ENCODE measurements around the gene ATP2C2. TPM values are rescaled to one million over a fixed set of nuclear protein-coding genes. Genes with fewer than 3 reads are reported as not detected.
A peak's percentile ranks its signal among the peaks of the same experiment; 100 is the strongest.

The ATP2C2 gene
- total and polyA plus RNA-seq, 2 experiments from 2014 or later, result 2.1 TPM

DNA sequence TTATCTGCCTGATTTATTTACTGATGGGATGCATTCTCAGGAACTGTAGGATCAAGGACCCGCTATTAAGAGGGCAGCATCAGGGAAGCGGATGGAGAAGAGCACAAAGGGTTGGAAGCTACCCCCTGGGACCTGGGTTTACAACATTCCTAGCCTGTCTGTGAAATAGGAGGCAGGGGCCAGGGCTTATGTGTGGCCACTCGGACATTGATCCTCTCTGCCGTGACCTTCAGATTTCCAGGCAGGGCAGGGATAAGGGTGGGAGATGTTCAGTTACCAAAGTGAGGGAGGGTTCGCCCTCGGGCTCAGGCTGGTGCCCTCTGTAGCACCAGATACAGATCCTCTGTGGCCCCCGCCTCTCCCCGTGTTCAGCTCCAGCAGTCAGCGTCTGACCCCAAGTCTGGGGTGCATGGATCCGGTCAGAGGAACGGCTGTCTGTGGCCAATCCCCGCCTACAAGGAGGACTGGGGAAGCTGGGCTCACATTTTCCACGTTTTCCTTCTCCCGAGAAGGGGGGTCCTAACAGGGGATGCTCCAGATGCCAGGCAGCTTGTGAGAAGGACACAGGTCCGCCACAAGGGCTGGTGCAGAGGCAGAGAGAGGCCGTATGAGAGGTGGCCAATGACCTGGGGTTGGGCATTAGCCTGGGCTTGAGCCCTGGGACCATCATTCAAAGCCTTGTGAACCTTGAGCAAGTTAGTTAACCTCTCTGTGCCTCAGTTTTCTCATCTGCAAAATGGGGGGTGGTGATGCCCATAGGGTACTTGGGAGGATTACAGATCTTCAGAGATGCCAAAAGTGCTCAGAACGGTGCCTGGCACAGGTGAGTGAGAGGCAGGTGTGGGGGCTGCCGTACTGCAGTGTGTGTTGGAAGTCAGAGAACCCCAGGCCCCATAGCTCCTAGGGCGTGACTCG is 48.3 kb downstream of the ATP2C2 start:
- H2AFZ ChIP-seq, result no peak overlapping the region
- H3F3A ChIP-seq (replicated peaks; ENCODE audit: low read depth), result no peaks in the 10 kb centered on the region
- DNase-seq (ENCODE audit: low spot score) (no peak), ATAC-seq (peak; percentile 45; the same call in 1 of the 3 replicates)
- TF ChIP-seq NANOG (IDR thresholded peaks at IDR 0.05; ENCODE audit: borderline replicate concordance) (no peak), CTCF (conservative IDR thresholded peaks at IDR 0.05; ENCODE audit: low read depth in 2 of 2) (no peak), EZH2 (IDR thresholded peaks at IDR 0.05; ENCODE audit: low read depth, unreplicated experiment) (no peak), STAT1 (IDR thresholded peaks at IDR 0.05; ENCODE audit: unreplicated experiment) (no peak), ZNF331 (CRISPR knock-in tag; IDR thresholded peaks at IDR 0.05; ENCODE audit: low read depth) (no peak), JUNB (IDR thresholded peaks at IDR 0.05; ENCODE audit: unreplicated experiment) (no peak), ZNF114 (CRISPR knock-in tag; IDR thresholded peaks at IDR 0.05) (no peak), POLR2AphosphoS5 (IDR thresholded peaks at IDR 0.05; ENCODE audit: low read depth) (no peak), CREB1 (CRISPR knock-in tag; IDR thresholded peaks at IDR 0.05; ENCODE audit: low read depth) (no peak), EZH2phosphoT487 (IDR thresholded peaks at IDR 0.05; ENCODE audit: unreplicated experiment) (no peak)
- TF ChIP-seq, protein P1, sequence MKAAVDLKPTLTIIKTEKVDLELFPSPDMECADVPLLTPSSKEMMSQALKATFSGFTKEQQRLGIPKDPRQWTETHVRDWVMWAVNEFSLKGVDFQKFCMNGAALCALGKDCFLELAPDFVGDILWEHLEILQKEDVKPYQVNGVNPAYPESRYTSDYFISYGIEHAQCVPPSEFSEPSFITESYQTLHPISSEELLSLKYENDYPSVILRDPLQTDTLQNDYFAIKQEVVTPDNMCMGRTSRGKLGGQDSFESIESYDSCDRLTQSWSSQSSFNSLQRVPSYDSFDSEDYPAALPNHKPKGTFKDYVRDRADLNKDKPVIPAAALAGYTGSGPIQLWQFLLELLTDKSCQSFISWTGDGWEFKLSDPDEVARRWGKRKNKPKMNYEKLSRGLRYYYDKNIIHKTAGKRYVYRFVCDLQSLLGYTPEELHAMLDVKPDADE (IDR thresholded peaks at IDR 0.05), result no peak
- TF ChIP-seq, protein P2, sequence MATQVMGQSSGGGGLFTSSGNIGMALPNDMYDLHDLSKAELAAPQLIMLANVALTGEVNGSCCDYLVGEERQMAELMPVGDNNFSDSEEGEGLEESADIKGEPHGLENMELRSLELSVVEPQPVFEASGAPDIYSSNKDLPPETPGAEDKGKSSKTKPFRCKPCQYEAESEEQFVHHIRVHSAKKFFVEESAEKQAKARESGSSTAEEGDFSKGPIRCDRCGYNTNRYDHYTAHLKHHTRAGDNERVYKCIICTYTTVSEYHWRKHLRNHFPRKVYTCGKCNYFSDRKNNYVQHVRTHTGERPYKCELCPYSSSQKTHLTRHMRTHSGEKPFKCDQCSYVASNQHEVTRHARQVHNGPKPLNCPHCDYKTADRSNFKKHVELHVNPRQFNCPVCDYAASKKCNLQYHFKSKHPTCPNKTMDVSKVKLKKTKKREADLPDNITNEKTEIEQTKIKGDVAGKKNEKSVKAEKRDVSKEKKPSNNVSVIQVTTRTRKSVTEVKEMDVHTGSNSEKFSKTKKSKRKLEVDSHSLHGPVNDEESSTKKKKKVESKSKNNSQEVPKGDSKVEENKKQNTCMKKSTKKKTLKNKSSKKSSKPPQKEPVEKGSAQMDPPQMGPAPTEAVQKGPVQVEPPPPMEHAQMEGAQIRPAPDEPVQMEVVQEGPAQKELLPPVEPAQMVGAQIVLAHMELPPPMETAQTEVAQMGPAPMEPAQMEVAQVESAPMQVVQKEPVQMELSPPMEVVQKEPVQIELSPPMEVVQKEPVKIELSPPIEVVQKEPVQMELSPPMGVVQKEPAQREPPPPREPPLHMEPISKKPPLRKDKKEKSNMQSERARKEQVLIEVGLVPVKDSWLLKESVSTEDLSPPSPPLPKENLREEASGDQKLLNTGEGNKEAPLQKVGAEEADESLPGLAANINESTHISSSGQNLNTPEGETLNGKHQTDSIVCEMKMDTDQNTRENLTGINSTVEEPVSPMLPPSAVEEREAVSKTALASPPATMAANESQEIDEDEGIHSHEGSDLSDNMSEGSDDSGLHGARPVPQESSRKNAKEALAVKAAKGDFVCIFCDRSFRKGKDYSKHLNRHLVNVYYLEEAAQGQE (IDR thresholded peaks at IDR 0.05; ENCODE audit: unreplicated experiment), result no peak
- TF ChIP-seq, protein P3, sequence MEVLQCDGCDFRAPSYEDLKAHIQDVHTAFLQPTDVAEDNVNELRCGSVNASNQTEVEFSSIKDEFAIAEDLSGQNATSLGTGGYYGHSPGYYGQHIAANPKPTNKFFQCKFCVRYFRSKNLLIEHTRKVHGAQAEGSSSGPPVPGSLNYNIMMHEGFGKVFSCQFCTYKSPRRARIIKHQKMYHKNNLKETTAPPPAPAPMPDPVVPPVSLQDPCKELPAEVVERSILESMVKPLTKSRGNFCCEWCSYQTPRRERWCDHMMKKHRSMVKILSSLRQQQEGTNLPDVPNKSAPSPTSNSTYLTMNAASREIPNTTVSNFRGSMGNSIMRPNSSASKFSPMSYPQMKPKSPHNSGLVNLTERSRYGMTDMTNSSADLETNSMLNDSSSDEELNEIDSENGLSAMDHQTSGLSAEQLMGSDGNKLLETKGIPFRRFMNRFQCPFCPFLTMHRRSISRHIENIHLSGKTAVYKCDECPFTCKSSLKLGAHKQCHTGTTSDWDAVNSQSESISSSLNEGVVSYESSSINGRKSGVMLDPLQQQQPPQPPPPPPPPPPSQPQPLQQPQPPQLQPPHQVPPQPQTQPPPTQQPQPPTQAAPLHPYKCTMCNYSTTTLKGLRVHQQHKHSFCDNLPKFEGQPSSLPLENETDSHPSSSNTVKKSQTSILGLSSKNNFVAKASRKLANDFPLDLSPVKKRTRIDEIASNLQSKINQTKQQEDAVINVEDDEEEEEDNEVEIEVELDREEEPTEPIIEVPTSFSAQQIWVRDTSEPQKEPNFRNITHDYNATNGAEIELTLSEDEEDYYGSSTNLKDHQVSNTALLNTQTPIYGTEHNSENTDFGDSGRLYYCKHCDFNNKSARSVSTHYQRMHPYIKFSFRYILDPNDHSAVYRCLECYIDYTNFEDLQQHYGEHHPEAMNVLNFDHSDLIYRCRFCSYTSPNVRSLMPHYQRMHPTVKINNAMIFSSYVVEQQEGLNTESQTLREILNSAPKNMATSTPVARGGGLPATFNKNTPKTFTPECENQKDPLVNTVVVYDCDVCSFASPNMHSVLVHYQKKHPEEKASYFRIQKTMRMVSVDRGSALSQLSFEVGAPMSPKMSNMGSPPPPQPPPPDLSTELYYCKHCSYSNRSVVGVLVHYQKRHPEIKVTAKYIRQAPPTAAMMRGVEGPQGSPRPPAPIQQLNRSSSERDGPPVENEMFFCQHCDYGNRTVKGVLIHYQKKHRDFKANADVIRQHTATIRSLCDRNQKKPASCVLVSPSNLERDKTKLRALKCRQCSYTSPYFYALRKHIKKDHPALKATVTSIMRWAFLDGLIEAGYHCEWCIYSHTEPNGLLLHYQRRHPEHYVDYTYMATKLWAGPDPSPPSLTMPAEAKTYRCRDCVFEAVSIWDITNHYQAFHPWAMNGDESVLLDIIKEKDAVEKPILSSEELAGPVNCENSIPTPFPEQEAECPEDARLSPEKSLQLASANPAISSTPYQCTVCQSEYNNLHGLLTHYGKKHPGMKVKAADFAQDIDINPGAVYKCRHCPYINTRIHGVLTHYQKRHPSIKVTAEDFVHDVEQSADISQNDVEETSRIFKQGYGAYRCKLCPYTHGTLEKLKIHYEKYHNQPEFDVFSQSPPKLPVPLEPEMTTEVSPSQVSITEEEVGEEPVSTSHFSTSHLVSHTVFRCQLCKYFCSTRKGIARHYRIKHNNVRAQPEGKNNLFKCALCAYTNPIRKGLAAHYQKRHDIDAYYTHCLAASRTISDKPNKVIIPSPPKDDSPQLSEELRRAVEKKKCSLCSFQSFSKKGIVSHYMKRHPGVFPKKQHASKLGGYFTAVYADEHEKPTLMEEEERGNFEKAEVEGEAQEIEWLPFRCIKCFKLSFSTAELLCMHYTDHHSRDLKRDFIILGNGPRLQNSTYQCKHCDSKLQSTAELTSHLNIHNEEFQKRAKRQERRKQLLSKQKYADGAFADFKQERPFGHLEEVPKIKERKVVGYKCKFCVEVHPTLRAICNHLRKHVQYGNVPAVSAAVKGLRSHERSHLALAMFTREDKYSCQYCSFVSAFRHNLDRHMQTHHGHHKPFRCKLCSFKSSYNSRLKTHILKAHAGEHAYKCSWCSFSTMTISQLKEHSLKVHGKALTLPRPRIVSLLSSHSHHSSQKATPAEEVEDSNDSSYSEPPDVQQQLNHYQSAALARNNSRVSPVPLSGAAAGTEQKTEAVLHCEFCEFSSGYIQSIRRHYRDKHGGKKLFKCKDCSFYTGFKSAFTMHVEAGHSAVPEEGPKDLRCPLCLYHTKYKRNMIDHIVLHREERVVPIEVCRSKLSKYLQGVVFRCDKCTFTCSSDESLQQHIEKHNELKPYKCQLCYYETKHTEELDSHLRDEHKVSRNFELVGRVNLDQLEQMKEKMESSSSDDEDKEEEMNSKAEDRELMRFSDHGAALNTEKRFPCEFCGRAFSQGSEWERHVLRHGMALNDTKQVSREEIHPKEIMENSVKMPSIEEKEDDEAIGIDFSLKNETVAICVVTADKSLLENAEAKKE (CRISPR knock-in tag; IDR thresholded peaks at IDR 0.05), result no peak
- Mint-ChIP-seq H3K36me3 (ENCODE audit: low read depth) (no peaks in the 10 kb centered on the region), H3K4me1 (no peaks in the 10 kb centered on the region), H3K4me3 (no peak overlapping the region), H3K27me3 (ENCODE audit: insufficient read depth, low read depth, poor library complexity) (peaks cover 15% of the 10 kb centered on the region), H3K27ac (no peak overlapping the region), H3K9me3 (no peaks in the 10 kb centered on the region; the same call in 2 of the 3 replicates)
- H3K4me1 ChIP-seq (ENCODE audit: insufficient read depth), result no peaks in the 10 kb centered on the region
- H3K27me3 ChIP-seq (ENCODE audit: insufficient read depth), result no peaks in the 10 kb centered on the region
- H3K9me2 ChIP-seq (ENCODE audit: insufficient read depth), result no peaks in the 10 kb centered on the region
- no peak overlapping the region for H3K27ac ChIP-seq (ENCODE audit: low read depth)
- no peaks in the 10 kb centered on the region for H3K79me2 ChIP-seq (replicated peaks; ENCODE audit: insufficient read depth)
- no peak overlapping the region for H3K4me3 ChIP-seq
- no peak overlapping the region for H3K4me2 ChIP-seq
- no peaks in the 10 kb centered on the region for H3K36me3 ChIP-seq (ENCODE audit: insufficient read depth)
- H4K20me1 ChIP-seq (replicated peaks; ENCODE audit: insufficient read depth), result no peaks in the 10 kb centered on the region
